Progenitor cell of endocrine pancreas (in vitro differentiated cells): ENCODE measurements around the gene HBEGF. TPM values are rescaled to one million over a fixed set of nuclear protein-coding genes. Genes with fewer than 3 reads are reported as not detected.

Experiments
- DNase-seq: peaks from one replicate; pipeline ENCODE4 v3.0.0; 2021; ENCODE audit warnings: low spot score; ENCODE audit not compliant: unreplicated experiment
- H3K27ac Mint-ChIP-seq: 2 replicates; pipeline ENCODE4 v1.8.0; 2021; ENCODE audit warnings: mild to moderate bottlenecking, moderate library complexity, mixed read lengths
- H3K27me3 Mint-ChIP-seq: 2 replicates; pipeline ENCODE4 v1.8.0; 2021; ENCODE audit warnings: mixed read lengths
- H3K36me3 Mint-ChIP-seq: 2 replicates; pipeline ENCODE4 v1.8.0; 2022; ENCODE audit warnings: mixed read lengths; ENCODE audit not compliant: insufficient read depth
- H3K4me1 Mint-ChIP-seq: 2 replicates; pipeline ENCODE4 v1.8.0; 2021; ENCODE audit warnings: low read depth, mixed read lengths
- H3K4me3 Mint-ChIP-seq: 2 replicates; pipeline ENCODE4 v1.8.0; 2021; ENCODE audit warnings: low read depth, mild to moderate bottlenecking, moderate library complexity, mixed read lengths
- H3K9me3 Mint-ChIP-seq: 2 replicates; pipeline ENCODE4 v1.8.0; 2021; ENCODE audit warnings: low read depth, mixed read lengths
- CTCF ChIP-seq: fragments of 200-600 bp; sonication (generic); IDR thresholded peaks from one replicate; pipeline ENCODE4 v1.5.0; 2021; ENCODE audit warnings: antibody characterized with exemption, mild to moderate bottlenecking; ENCODE audit not compliant: unreplicated experiment
- total RNA-seq: library from RNA; stranded (reverse); gene quantifications from 2 replicates; pipeline ENCODE4 v1.2.1, GENCODE V29; 2021

HBEGF gene
- total RNA-seq, 1 donor from 2014 or later, result 1.3 TPM

GRCh38 chr5:140355546-140355945, 9.1 kb upstream of the HBEGF start:
- H3K9me3 Mint-ChIP-seq, result no peaks in the 10 kb centered on the region
- H3K27me3 Mint-ChIP-seq, result peaks cover 13% of the 10 kb centered on the region
- H3K27ac Mint-ChIP-seq, result no peak overlapping the region

GRCh38 chr5:140351609-140352334, 5.4 kb upstream of the HBEGF start:
- no peak overlapping the region for H3K4me3 Mint-ChIP-seq
- DNase-seq, result peak; percentile 51
- H3K27ac Mint-ChIP-seq, result no peak overlapping the region
- no peaks in the 10 kb centered on the region for H3K36me3 Mint-ChIP-seq
- H3K9me3 Mint-ChIP-seq, result no peaks in the 10 kb centered on the region
- peak; percentile 92 for TF ChIP-seq CTCF
- peaks cover 5% of the 10 kb centered on the region for H3K4me1 Mint-ChIP-seq
- peaks cover 18% of the 10 kb centered on the region for H3K27me3 Mint-ChIP-seq

More at GRCh38 chr5:140355546-140355945, 9.1 kb upstream of the HBEGF start:
- no peak for TF ChIP-seq CTCF
- Mint-ChIP-seq H3K4me3 (no peak overlapping the region), H3K4me1 (peaks cover 8% of the 10 kb centered on the region), H3K36me3 (no peaks in the 10 kb centered on the region)
- no peak for DNase-seq

- peaks cover 33% of the 10 kb centered on the region for H3K27me3 Mint-ChIP-seq
- no peak for TF ChIP-seq CTCF
- peaks cover 8% of the 10 kb centered on the region for H3K4me1 Mint-ChIP-seq
- H3K9me3 Mint-ChIP-seq, result no peaks in the 10 kb centered on the region
- no peak for DNase-seq
- no peak overlapping the region for H3K27ac Mint-ChIP-seq
- no peaks in the 10 kb centered on the region for H3K36me3 Mint-ChIP-seq
- no peak overlapping the region for H3K4me3 Mint-ChIP-seq
Measured at GRCh38 chr5:140349244-140349643, 2.8 kb upstream of the HBEGF start.

GRCh38 chr5:140348104-140348503, 1.7 kb upstream of the HBEGF start:
- Mint-ChIP-seq H3K9me3 (no peaks in the 10 kb centered on the region), H3K27ac (no peak overlapping the region), H3K4me1 (peaks cover 8% of the 10 kb centered on the region), H3K27me3 (peaks cover 39% of the 10 kb centered on the region), H3K36me3 (no peaks in the 10 kb centered on the region), H3K4me3 (no peak overlapping the region)
- DNase-seq, result no peak
- no peak for TF ChIP-seq CTCF

GRCh38 chr5:140347360-140347759, 957 bp upstream of the HBEGF start:
- H3K27ac Mint-ChIP-seq, result no peak overlapping the region
- no peaks in the 10 kb centered on the region for H3K36me3 Mint-ChIP-seq
- no peak for DNase-seq
- peaks cover 43% of the 10 kb centered on the region for H3K27me3 Mint-ChIP-seq
- no peak for TF ChIP-seq CTCF
- peaks cover 8% of the 10 kb centered on the region for H3K4me1 Mint-ChIP-seq
- H3K4me3 Mint-ChIP-seq, result peak overlapping the region; percentile 67
- no peaks in the 10 kb centered on the region for H3K9me3 Mint-ChIP-seq
